Osteocyte (in vitro differentiated cells): ENCODE measurements around the gene SLC51A. TPM values are rescaled to one million over a fixed set of nuclear protein-coding genes. Genes with fewer than 3 reads are reported as not detected.
"Not testable (repeated sequence)": the region's sequence is repeated elsewhere in the genome, so short reads cannot be mapped to it uniquely, and the experiment has no call there.

Experiments used
- DNase-seq: peaks from one replicate; pipeline ENCODE4 v3.0.0; 2021; ENCODE audit warnings: mixed read lengths; ENCODE audit not compliant: unreplicated experiment; ENCODE audit errors: extremely low spot score
- H3K27ac Mint-ChIP-seq: one replicate; pipeline ENCODE4 v1.8.0; 2021; ENCODE audit warnings: mild to moderate bottlenecking, mixed read lengths; ENCODE audit not compliant: unreplicated experiment
- H3K27me3 Mint-ChIP-seq: one replicate; pipeline ENCODE4 v1.8.0; 2021; ENCODE audit warnings: mixed read lengths; ENCODE audit not compliant: unreplicated experiment
- H3K36me3 Mint-ChIP-seq: one replicate; pipeline ENCODE4 v1.8.0; 2021; ENCODE audit warnings: mixed read lengths; ENCODE audit not compliant: unreplicated experiment
- H3K4me1 Mint-ChIP-seq: one replicate; pipeline ENCODE4 v1.8.0; 2021; ENCODE audit warnings: mixed read lengths; ENCODE audit not compliant: unreplicated experiment
- H3K4me3 Mint-ChIP-seq: one replicate; pipeline ENCODE4 v1.8.0; 2021; ENCODE audit warnings: mild to moderate bottlenecking, moderate library complexity, mixed read lengths; ENCODE audit not compliant: unreplicated experiment
- H3K9me3 Mint-ChIP-seq: one replicate; pipeline ENCODE4 v1.8.0; 2021; ENCODE audit warnings: mixed read lengths; ENCODE audit not compliant: unreplicated experiment
- CTCF ChIP-seq: fragments of 200-600 bp; sonication (generic); IDR thresholded peaks from 2 replicates; pipeline ENCODE4 v1.5.0; 2021; ENCODE audit warnings: antibody characterized with exemption, mild to moderate bottlenecking, moderate library complexity
- long read RNA-seq: library from polyadenylated mRNA; unstranded; transcript quantifications from one replicate; pipeline ENCODE4 v2.0.0, GENCODE V29; 2021
- total RNA-seq: library from RNA; stranded (reverse); gene quantifications from 2 replicates; pipeline ENCODE4 v1.2.1, GENCODE V29; 2021

The SLC51A gene
- total RNA-seq: not detected in 2 replicates
- long read RNA-seq: 0 reads

GRCh38 chr3:196216089-196216564, at the start of gene SLC51A:
Gene SLC51A (plus strand): TSS chr3:196216534. CDS start chr3:196216713, 179 bp downstream.
- Mint-ChIP-seq H3K27me3 (no peaks in the 10 kb centered on the region), H3K27ac (no peak within 1 kb of the TSS), H3K36me3 (no peaks in the 10 kb centered on the region), H3K4me1 (peaks cover 19% of the 10 kb centered on the region), H3K4me3 (peak within 1 kb of the TSS; percentile 18), H3K9me3 (no peaks in the 10 kb centered on the region)
- peak; percentile 84 for DNase-seq
- no peak for TF ChIP-seq CTCF

- no peak for TF ChIP-seq CTCF
- Mint-ChIP-seq H3K9me3 (no peaks in the 10 kb centered on the region), H3K27me3 (no peaks in the 10 kb centered on the region), H3K27ac (no peak overlapping the region), H3K4me3 (no peak overlapping the region), H3K36me3 (no peaks in the 10 kb centered on the region), H3K4me1 (no peaks in the 10 kb centered on the region)
- no peak for DNase-seq
Measured at GRCh38 chr3:196166741-196167140, 49.6 kb upstream of the SLC51A start.

- no peak overlapping the region for H3K27ac Mint-ChIP-seq
Measured at GRCh38 chr3:196168808-196169391, 47.4 kb upstream of the SLC51A start.

GRCh38 chr3:196169836-196170240, 46.5 kb upstream of the SLC51A start:
- no peaks in the 10 kb centered on the region for H3K36me3 Mint-ChIP-seq
- H3K27me3 Mint-ChIP-seq: no peaks in the 10 kb centered on the region
- H3K4me3 Mint-ChIP-seq: no peak overlapping the region
- no peaks in the 10 kb centered on the region for H3K9me3 Mint-ChIP-seq
- DNase-seq: no peak
- H3K27ac Mint-ChIP-seq: no peak overlapping the region
- no peaks in the 10 kb centered on the region for H3K4me1 Mint-ChIP-seq
- TF ChIP-seq CTCF: no peak

More at GRCh38 chr3:196168808-196169391, 47.4 kb upstream of the SLC51A start:
- Mint-ChIP-seq H3K4me1 (no peaks in the 10 kb centered on the region), H3K4me3 (no peak overlapping the region), H3K27me3 (no peaks in the 10 kb centered on the region), H3K36me3 (no peaks in the 10 kb centered on the region), H3K9me3 (no peaks in the 10 kb centered on the region)
- no peak for TF ChIP-seq CTCF
- DNase-seq: no peak

- DNase-seq, H3K9me3 Mint-ChIP-seq, H3K27ac Mint-ChIP-seq, H3K27me3 Mint-ChIP-seq, H3K36me3 Mint-ChIP-seq, H3K4me1 Mint-ChIP-seq, H3K4me3 Mint-ChIP-seq: not testable (repeated sequence)
Measured at GRCh38 chr3:196170296-196170695, 46.0 kb upstream of the SLC51A start.
